IPS DF 6.9 (cell line): ENCODE data around the gene FBXL12.
"Not testable (repeated sequence)": the region's sequence is repeated elsewhere in the genome, so short reads cannot be mapped to it uniquely, and the experiment has no call there.

ENCODE experiments used
- DNase-seq: peaks from one replicate; pipeline ENCODE4 v3.0.0-alpha.2; 2013; ENCODE audit warnings: low read depth, low spot score
- H3K27ac ChIP-seq: one replicate; pipeline ENCODE4 v1.5.1; 2013; ENCODE audit warnings: low read length, control low read depth
- H3K27me3 ChIP-seq: 2 replicates; pipeline ENCODE4 v1.6.1; 2013; ENCODE audit warnings: mild to moderate bottlenecking, low read length; ENCODE audit not compliant: control insufficient read depth, insufficient read depth
- H3K36me3 ChIP-seq: 2 replicates; pipeline ENCODE4 v1.6.1; 2013; ENCODE audit warnings: low read length; ENCODE audit not compliant: control insufficient read depth, insufficient read depth
- H3K4me1 ChIP-seq: 2 replicates; pipeline ENCODE4 v1.6.1; 2013; ENCODE audit warnings: low read length; ENCODE audit not compliant: control insufficient read depth, insufficient read depth
- H3K4me3 ChIP-seq: 2 replicates; pipeline ENCODE4 v1.5.1; 2013; ENCODE audit warnings: mild to moderate bottlenecking, low read length
- H3K9me3 ChIP-seq: 2 replicates; pipeline ENCODE4 v1.6.1; 2013; ENCODE audit warnings: low read length, inconsistent platforms; ENCODE audit not compliant: control insufficient read depth, insufficient read depth
- WGBS: extraction: QIAGEN DNeasy Blood & Tissue Kit; methylation state at CpG from one replicate; pipeline ENCODE4 v1.1.7; 2013; ENCODE audit warnings: mixed read lengths, missing lambda C conversion rate; ENCODE audit not compliant: insufficient read length, insufficient coverage; 5-methylcytosine and 5-hydroxymethylcytosine counted together

The FBXL12 gene

GRCh38 chr19:9838324-9838723 is 19.4 kb upstream of the FBXL12 start:
- no peak overlapping the region for H3K4me3 ChIP-seq
- no peaks in the 10 kb centered on the region for H3K9me3 ChIP-seq
- H3K36me3 ChIP-seq, result peaks cover 14% of the 10 kb centered on the region
- H3K27me3 ChIP-seq, result no peaks in the 10 kb centered on the region
- H3K27ac ChIP-seq, result no peak overlapping the region
- DNase-seq, result no peak
- WGBS, result no CpG with 5 or more reads among the region's 15 CpGs
- H3K4me1 ChIP-seq, result no peaks in the 10 kb centered on the region

- Histone ChIP-seq H3K9me3 (no peaks in the 10 kb centered on the region), H3K27ac (no peak overlapping the region), H3K36me3 (peaks cover 7% of the 10 kb centered on the region; the same call in 1 of the 2 replicates), H3K4me1 (no peaks in the 10 kb centered on the region), H3K4me3 (peak overlapping the region; percentile 91; the same call in 1 of the 2 replicates), H3K27me3 (no peaks in the 10 kb centered on the region)
- no peak for DNase-seq
- no CpG with 5 or more reads among the region's 5 CpGs for WGBS
These were observed 17.1 kb upstream of the FBXL12 start for GRCh38 chr19:9836021-9836420.

GRCh38 chr19:9835507-9835949 is 16.6 kb upstream of the FBXL12 start:
- H3K4me1 ChIP-seq, result no peaks in the 10 kb centered on the region
- H3K4me3 ChIP-seq, result peak overlapping the region; percentile 91
- no peaks in the 10 kb centered on the region for H3K9me3 ChIP-seq
- WGBS, result no CpG with 5 or more reads among the region's 28 CpGs
- H3K27me3 ChIP-seq, result no peaks in the 10 kb centered on the region
- no peak for DNase-seq
- no peak overlapping the region for H3K27ac ChIP-seq
- H3K36me3 ChIP-seq, result 0 out of 2 replicates have a peak, but pooled peaks cover 4% of the 10 kb centered on the region

DNA sequence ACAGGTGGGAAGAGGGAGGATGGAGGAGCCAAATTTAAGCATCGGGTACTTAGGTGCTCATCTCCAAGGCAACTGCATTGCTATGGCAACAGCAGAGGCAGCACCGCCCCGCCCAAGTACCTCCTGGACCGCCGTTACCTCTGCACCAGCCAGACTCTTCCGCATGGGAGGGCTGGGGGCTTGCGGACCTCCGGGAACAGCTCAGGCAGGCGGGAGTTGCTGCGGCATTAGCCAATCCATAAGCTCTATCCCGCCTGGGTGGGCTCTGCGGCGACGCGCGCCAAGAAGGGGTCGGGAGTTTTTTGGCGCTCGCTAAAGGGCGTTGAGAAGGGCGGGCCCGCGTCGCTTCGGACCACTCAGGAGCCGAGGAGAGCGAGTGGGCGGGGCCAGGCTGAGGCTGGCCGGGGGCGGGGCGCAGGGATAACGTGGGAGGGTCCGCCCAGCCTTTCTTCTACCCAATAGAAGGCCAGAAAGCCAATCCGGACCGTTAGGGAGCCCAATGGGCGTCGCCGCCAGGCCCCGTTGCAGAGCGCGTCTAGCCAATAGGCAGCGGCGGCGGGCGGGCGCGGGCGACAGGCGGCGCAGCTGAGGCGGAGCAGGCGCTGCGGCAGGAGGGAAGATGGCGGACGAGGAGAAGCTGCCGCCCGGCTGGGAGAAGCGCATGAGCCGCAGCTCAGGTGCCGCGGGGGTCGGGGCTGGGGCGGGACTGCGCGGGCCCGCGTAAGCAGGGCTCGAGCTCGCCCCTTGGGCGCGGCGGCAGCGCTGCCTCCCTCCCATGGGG is 16.0 kb upstream of the FBXL12 start, which contains the start of gene PIN1:
Gene PIN1 (plus strand): TSS at position 593 of the 781 bp plus-strand sequence. CDS start 27 bp downstream, at position 620.
- 0 out of 2 replicates have a peak, but pooled peaks cover 4% of the 10 kb centered on the region for H3K36me3 ChIP-seq
- no CpG with 5 or more reads among the region's 73 CpGs for WGBS
- H3K27ac ChIP-seq, result no peak within 1 kb of the TSS
- no peaks in the 10 kb centered on the region for H3K9me3 ChIP-seq
- H3K27me3 ChIP-seq, result no peaks in the 10 kb centered on the region
- H3K4me1 ChIP-seq, result no peaks in the 10 kb centered on the region
- H3K4me3 ChIP-seq, result peak within 1 kb of the TSS; percentile 91
- DNase-seq, result peak; percentile 92

- no peaks in the 10 kb centered on the region for H3K4me1 ChIP-seq
- no peak for DNase-seq
- H3K27me3 ChIP-seq, result no peaks in the 10 kb centered on the region
- H3K4me3 ChIP-seq, result peak overlapping the region; percentile 16; the same call in 1 of the 2 replicates
- H3K36me3 ChIP-seq, result 0 out of 2 replicates have a peak, but pooled peaks cover 4% of the 10 kb centered on the region
- H3K9me3 ChIP-seq, result no peaks in the 10 kb centered on the region
- H3K27ac ChIP-seq, result no peak overlapping the region
- no CpG with 5 or more reads among the region's 6 CpGs for WGBS
These were observed 15.4 kb upstream of the FBXL12 start for GRCh38 chr19:9834307-9834725.

DNA sequence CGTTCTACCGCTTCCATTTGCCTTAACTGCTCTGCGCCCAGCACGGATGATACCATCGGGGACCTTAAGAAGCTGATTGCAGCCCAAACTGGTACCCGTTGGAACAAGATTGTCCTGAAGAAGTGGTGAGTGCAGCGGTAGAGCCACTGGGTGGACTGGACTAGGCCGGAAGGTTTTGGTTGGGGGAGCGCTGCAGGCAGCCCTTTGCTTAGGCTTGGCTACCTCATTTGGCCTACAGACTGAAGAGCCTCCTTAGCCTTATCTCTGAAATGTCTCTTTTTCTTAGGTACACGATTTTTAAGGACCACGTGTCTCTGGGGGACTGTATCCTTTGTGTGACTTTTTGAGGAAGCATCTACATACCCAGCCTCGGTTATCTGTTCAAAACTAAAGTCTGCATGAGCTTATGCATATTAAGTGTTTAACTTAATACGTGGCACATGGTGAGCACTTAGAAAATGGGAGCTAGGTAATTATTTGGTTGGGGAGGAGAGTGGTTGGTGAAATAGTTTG is 9.7 kb upstream of the FBXL12 start:
- no peaks in the 10 kb centered on the region for H3K27me3 ChIP-seq
- no peak overlapping the region for H3K27ac ChIP-seq
- no peak for DNase-seq
- peaks cover 2% of the 10 kb centered on the region; the same call in 1 of the 2 replicates for H3K4me1 ChIP-seq
- no peaks in the 10 kb centered on the region for H3K9me3 ChIP-seq
- H3K4me3 ChIP-seq, result peak overlapping the region; percentile 93
- WGBS, result no CpG with 5 or more reads among the region's 13 CpGs
- H3K36me3 ChIP-seq, result no peaks in the 10 kb centered on the region

GRCh38 chr19:9827289-9828238 is 8.7 kb upstream of the FBXL12 start, which contains the start of gene UBL5:
UBL5 (plus strand) TSS chr19:9827918; CDS start chr19:9828338, 420 bp downstream.
- Histone ChIP-seq H3K27ac (no peak within 1 kb of the TSS), H3K27me3 (no peaks in the 10 kb centered on the region), H3K9me3 (no peaks in the 10 kb centered on the region), H3K4me1 (peaks cover 2% of the 10 kb centered on the region; the same call in 1 of the 2 replicates), H3K36me3 (no peaks in the 10 kb centered on the region), H3K4me3 (peak within 1 kb of the TSS; percentile 93)
- DNase-seq, result peak; percentile 85
- no CpG with 5 or more reads among the region's 62 CpGs for WGBS

- H3K4me3 ChIP-seq, result no peak overlapping the region
- no peaks in the 10 kb centered on the region for H3K27me3 ChIP-seq
- DNase-seq, result no peak
- H3K36me3 ChIP-seq, result no peaks in the 10 kb centered on the region
- H3K4me1 ChIP-seq, result peaks cover 2% of the 10 kb centered on the region; the same call in 1 of the 2 replicates
- WGBS, result no CpG with 5 or more reads among the region's 5 CpGs
- H3K27ac ChIP-seq, result no peak overlapping the region
- no peaks in the 10 kb centered on the region for H3K9me3 ChIP-seq
These were observed 4.9 kb upstream of the FBXL12 start for GRCh38 chr19:9823816-9824215.

DNA sequence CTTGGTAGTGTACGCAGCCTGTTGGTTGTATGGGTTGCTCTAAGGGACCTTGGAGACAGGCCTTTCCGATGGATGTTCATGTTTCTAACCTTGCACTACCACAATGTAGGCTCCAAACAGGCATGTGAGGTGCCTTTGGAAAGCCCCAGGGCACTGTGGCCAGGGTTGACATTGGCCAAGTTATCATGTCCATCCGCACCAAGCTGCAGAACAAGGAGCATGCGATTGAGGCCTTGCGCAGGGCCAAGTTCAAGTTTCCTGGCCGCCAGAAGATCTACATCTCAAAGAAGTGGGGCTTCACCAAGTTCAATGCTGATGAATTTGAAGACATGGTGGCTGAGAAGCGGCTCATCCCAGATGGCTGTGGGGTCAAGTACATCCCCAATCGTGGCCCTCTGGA is 1.2 kb upstream of the FBXL12 start:
- not testable (repeated sequence) for H3K4me1 ChIP-seq, H3K36me3 ChIP-seq, H3K9me3 ChIP-seq, DNase-seq, H3K4me3 ChIP-seq, H3K27me3 ChIP-seq, H3K27ac ChIP-seq
- WGBS, result no CpG with 5 or more reads among the region's 8 CpGs

DNA sequence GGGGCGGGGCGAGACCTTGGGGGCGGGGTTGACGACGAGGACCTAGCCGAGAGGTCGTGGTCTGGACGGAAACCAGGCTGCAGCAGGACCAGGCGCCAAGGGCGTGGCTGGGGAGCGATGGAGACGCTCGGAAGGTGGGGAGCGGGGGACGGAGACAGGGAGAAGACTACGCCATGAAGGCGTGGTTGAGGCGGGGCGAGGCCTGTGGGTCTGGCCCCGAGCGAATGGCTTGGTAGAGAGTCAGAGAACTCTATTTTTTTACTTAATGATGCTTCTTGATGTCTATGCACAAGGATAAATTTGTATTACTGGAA is 674 bp upstream of the FBXL12 start:
- peak; percentile 93 for DNase-seq

More for the DNA sequence above, 674 bp upstream of the FBXL12 start:
- WGBS, result no CpG with 5 or more reads among the region's 21 CpGs
- Histone ChIP-seq H3K36me3 (no peaks in the 10 kb centered on the region), H3K4me3 (no peak overlapping the region), H3K4me1 (no peaks in the 10 kb centered on the region), H3K9me3 (no peaks in the 10 kb centered on the region), H3K27ac (no peak overlapping the region), H3K27me3 (no peaks in the 10 kb centered on the region)
